ENCODE measurements around the gene ALPL. TPM values are rescaled to one million over a fixed set of nuclear protein-coding genes. Genes with fewer than 3 reads are reported as not detected.
A peak's percentile ranks its signal among the peaks of the same experiment; 100 is the strongest.

Gene ALPL
- total RNA-seq, 4 donors from 2014 or later = 5.3 to 52.8 (median 16.8) TPM

DNA sequence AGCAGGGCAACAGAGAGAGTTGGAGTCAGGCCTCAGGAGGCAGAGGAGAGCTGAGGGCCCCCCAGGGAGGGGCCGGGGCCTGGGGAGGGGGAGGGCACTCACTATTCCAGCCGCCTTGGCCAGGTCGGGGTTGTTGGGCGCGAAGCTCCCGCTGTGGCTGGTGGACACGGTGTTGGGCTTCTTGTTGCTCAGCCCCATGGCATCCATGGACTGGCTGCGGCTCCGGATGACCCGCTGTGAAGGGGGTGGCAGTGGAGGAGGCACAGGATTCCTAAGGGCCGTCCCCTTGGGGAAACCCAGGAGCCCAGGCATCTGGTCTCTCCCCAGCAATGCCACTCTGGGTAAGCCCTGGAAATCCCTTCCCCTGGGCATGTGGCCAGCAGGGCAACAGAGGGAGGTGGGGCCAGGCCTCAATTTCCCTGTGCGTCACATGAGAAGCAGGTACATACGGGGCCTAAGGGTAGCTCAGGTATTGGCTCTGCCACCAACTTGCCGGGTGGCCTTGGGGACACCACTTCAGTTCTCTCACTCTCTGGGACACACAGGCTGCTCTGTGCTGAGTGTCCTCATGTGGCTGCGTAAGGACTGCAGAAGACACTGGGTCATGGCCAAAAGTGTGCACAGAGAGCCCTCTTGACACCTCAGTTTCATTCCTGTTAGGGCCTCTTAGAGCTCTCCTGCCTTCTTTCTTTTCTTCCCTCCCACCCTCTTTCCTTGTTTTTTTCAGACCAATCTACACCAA is 96.9 kb downstream of the ALPL start:
- DNase-seq (ENCODE audit: low spot score) (no peak), ATAC-seq (ENCODE audit: low FRiP score) (no peak)
- TF ChIP-seq, protein P1, sequence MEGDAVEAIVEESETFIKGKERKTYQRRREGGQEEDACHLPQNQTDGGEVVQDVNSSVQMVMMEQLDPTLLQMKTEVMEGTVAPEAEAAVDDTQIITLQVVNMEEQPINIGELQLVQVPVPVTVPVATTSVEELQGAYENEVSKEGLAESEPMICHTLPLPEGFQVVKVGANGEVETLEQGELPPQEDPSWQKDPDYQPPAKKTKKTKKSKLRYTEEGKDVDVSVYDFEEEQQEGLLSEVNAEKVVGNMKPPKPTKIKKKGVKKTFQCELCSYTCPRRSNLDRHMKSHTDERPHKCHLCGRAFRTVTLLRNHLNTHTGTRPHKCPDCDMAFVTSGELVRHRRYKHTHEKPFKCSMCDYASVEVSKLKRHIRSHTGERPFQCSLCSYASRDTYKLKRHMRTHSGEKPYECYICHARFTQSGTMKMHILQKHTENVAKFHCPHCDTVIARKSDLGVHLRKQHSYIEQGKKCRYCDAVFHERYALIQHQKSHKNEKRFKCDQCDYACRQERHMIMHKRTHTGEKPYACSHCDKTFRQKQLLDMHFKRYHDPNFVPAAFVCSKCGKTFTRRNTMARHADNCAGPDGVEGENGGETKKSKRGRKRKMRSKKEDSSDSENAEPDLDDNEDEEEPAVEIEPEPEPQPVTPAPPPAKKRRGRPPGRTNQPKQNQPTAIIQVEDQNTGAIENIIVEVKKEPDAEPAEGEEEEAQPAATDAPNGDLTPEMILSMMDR (IDR thresholded peaks at IDR 0.05) = no peak

DNA sequence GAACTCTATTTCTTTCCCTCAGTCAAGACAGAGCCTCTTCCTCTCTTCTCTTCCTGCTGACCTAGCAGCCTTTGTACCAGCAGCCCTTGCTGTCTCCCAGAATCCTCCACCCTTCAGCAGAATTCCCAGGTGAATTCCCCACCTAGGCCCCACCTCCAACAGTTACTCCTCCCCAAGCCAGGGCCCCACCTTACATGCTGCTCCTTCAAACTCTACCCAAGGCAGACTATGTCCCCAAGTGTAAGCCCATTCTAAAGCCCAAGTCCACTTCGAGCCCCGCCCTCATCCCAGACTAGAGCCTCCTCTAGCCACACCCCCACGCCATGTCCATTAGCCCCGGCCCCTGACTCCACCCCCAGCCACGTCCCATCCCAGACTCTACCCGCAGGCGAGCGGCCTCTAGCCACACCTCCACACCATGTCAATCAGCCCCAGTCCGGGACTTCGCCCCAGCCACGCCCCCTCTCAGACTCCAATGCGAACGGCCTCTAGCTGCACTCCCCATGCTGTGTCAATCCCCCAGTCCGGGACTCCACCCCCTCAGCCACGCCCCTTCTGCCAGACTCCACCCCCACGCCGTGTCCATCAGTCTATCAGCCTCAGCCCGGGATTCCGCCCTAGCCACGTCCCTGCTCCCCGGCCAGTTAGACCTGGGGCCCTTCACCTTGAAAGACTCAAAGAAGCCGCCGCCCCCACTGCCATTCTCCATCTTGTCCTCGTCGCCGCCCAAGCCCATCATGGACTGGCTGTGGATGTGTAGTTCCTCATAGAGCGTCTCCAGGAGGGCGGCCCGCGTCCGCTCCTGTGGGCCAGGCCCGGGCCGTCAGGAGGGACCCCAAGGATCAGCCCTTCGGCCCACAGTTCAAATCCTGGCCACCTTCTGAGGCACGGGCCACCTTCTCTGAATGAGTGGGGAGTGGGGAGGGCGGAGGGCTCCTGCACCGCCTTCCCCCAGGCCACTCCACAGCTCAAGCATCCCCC is 98.6 kb downstream of the ALPL start:
- DNase-seq (ENCODE audit: low spot score) = peak; percentile 27
- TF ChIP-seq, protein P1 (IDR thresholded peaks at IDR 0.05) = no peak
- ATAC-seq (ENCODE audit: low FRiP score) = peak; percentile 63

DNA sequence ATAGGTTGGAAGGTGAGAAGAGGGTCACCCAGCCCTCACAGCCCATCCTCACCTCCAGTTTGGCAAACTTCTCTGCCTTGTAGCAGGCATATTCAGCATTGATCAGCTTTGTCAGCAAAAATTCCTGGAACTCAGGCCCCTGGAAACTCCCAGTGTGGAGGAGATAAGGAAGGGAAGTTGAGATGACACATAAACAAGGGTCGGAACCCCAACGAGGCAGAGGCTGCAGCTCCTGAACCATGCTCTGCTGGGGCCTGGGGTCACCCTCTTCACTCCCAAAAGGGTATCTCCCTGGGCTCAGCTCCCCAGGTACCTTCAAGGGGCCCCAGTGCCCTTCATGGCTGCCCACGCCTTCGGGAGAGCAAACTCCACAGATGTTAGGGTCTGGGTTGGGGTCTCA is 99.6 kb downstream of the ALPL start:
- DNase-seq (ENCODE audit: low spot score) (no peak), ATAC-seq (ENCODE audit: low FRiP score) (no peak)
- TF ChIP-seq, protein P1 (IDR thresholded peaks at IDR 0.05) = no peak

DNA sequence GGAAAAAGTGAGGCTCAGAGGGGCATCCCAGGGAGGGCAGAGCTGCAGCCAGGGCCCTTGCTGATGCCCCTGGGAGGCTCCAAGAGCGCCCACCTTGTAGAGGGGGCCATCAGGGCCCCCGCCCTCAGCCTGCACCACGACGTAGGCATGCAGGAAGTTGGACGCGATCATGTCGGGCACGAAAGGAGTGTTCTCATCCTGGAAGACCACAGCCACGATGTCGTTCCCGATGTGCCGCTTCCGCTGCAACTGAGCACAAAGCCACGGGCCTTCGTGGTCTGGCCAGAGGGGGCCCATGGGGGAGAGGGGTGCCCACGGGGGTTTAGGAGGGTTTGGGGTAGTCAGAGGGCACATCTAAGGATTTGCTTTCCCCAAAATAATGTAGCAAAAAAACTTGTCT is 100.8 kb downstream of the ALPL start:
- TF ChIP-seq, protein P1 (IDR thresholded peaks at IDR 0.05) = no peak
- no peak for ATAC-seq (ENCODE audit: low FRiP score)
- DNase-seq (ENCODE audit: low spot score) = no peak

DNA sequence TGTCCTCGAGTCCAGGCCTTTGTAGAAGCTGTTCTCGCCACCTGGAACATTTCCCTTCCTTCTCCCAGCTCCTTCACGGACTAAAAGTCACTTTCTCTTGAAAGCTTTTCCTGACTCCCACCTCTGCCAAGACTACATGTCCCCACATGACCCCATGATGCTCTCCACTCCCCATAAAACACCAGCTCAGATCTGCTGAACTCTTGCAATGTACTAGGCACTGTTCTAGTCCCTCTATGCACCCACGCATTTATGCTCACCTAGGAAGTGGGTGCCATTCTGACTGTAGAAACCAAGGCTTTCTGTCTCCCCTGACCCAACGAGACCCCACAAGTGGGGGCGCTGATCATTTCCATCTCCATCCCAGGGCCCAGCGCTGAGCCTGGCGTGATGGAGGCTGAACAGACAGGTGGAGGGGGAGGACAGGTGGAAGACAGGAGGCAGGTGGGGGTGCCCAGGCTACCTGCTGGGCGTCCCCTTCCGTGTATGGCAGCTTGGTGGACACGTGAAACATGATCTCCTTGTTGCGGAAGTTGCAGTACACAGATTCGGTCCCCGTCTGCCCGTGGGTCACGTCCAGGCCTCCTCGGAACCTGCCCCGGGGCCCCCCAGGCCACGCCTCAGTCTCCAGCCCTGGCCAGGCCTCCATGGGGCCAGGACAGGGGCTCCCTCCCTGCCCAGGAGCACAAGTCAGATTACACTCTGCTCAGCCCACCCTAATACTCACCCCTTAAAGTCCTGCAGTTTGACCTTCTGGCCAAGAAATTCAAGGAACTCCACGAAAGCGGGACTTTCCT is 102.0 kb downstream of the ALPL start:
- ATAC-seq (ENCODE audit: low FRiP score) (no peak), DNase-seq (ENCODE audit: low spot score) (no peak)
- TF ChIP-seq, protein P1 (IDR thresholded peaks at IDR 0.05) = no peak

DNA sequence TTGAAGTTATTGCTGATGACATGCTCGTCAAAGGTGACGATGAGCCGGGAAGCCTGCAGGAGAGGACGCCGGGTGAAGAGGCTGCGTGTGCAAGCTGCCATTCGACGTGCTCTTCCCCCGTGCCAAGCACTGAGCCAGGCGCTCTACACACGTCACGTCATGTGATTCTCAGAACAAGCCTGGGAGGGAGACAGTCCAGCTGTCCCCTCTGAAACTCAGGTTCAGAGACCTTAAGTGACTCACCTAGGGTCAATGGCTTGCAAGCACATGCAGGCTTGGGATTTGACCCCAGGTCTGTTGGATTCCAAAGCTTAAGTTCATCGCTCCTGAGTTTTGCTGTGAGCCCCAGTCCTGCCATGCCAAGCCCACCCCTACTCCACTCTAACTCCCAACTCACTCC is 102.8 kb downstream of the ALPL start:
- no peak for ATAC-seq (ENCODE audit: low FRiP score)
- TF ChIP-seq, protein P1 (IDR thresholded peaks at IDR 0.05) = no peak
- DNase-seq (ENCODE audit: low spot score) = no peak

Measured in omental fat pad (tissue), 4 donors.